Hepatocyte (in vitro differentiated cells): ENCODE results near the gene TK2. TPM values are rescaled to one million over a fixed set of nuclear protein-coding genes. Genes with fewer than 3 reads are reported as not detected.

Source experiments
- DNase-seq: peaks from one replicate; pipeline ENCODE4 v3.0.0-alpha.2; 2016; ENCODE audit warnings: low spot score
- H2AFZ ChIP-seq: fragments of 200-600 bp; sonication (generic); 2 replicates; pipeline ENCODE4 v1.6.0; 2016; ENCODE audit warnings: antibody characterized with exemption, mild to moderate bottlenecking
- H3K27ac ChIP-seq: fragments of 200-600 bp; sonication (generic); 2 replicates; pipeline ENCODE4 v1.5.1; 2016; ENCODE audit warnings: mild to moderate bottlenecking
- H3K27me3 ChIP-seq: fragments of 200-600 bp; sonication (generic); 2 replicates; pipeline ENCODE4 v1.6.1; 2016
- H3K36me3 ChIP-seq: fragments of 200-600 bp; sonication (generic); replicated peaks from 2 replicates; pipeline ENCODE4 v1.5.1; 2016; ENCODE audit warnings: low read depth; ENCODE audit not compliant: insufficient read depth
- H3K4me1 ChIP-seq: fragments of 200-600 bp; sonication (generic); 2 replicates; pipeline ENCODE4 v1.5.1; 2016; ENCODE audit warnings: mild to moderate bottlenecking, moderate library complexity; ENCODE audit not compliant: insufficient read depth
- H3K4me2 ChIP-seq: fragments of 200-600 bp; sonication (generic); 2 replicates; pipeline ENCODE4 v1.6.0; 2016
- H3K4me3 ChIP-seq: fragments of 200-600 bp; sonication (generic); 2 replicates; pipeline ENCODE4 v1.5.1; 2016; ENCODE audit warnings: mild to moderate bottlenecking
- H3K79me2 ChIP-seq: fragments of 200-600 bp; sonication (generic); 2 replicates; pipeline ENCODE4 v1.6.0; 2017; ENCODE audit warnings: mild to moderate bottlenecking
- H3K9me2 ChIP-seq: fragments of 200-600 bp; sonication (generic); replicated peaks from 2 replicates; pipeline ENCODE4 v1.6.0; 2017; ENCODE audit warnings: mild to moderate bottlenecking; ENCODE audit not compliant: insufficient read depth
- H3K9me3 ChIP-seq: fragments of 200-600 bp; sonication (generic); 2 replicates; pipeline ENCODE4 v1.5.1; 2016; ENCODE audit warnings: low read depth, mild to moderate bottlenecking
- H4K20me1 ChIP-seq: fragments of 200-600 bp; sonication (generic); 2 replicates; pipeline ENCODE4 v1.6.0; 2016; ENCODE audit warnings: mild to moderate bottlenecking; ENCODE audit not compliant: insufficient read depth, poor library complexity, severe bottlenecking
- EZH2 ChIP-seq: fragments of 200-600 bp; sonication (generic); IDR thresholded peaks from 2 replicates; pipeline ENCODE4 v1.6.1; 2016; ENCODE audit warnings: antibody characterized with exemption, mild to moderate bottlenecking, borderline replicate concordance
- EZH2phosphoT487 ChIP-seq: fragments of 200-600 bp; sonication (generic); IDR thresholded peaks from one replicate; pipeline ENCODE4 v1.6.1; 2018; ENCODE audit warnings: antibody characterized with exemption, mild to moderate bottlenecking, low read depth, moderate library complexity; ENCODE audit not compliant: unreplicated experiment, severe bottlenecking
- WGBS: methylation state at CpG from one replicate; pipeline ENCODE4 v1.1.6; 2016; ENCODE audit warnings: low lambda C conversion rate; ENCODE audit errors: missing lambda C conversion rate; 5-methylcytosine and 5-hydroxymethylcytosine counted together
- polyA plus RNA-seq: library from polyadenylated mRNA; unstranded; fragments of >200 nt; fragmentation: Nextera tagmentation; extraction: Ambion mirVana; gene quantifications from 2 replicates; pipeline ENCODE4 v1.2.1, GENCODE V29; 2016
- total RNA-seq: library from RNA; depleted of rRNA; stranded (reverse); fragments of >200 nt; gene quantifications from 2 replicates; pipeline ENCODE4 v1.2.3, GENCODE V29; 2014
- TF ChIP-seq, protein P1 (sequence below): fragments of 200-600 bp; sonication (generic); IDR thresholded peaks from 2 replicates; pipeline ENCODE4 v1.5.1; 2016; ENCODE audit warnings: antibody characterized with exemption, mild to moderate bottlenecking; ENCODE audit not compliant: poor library complexity

TK2 gene
- total and polyA plus RNA-seq, 2 experiments from 2014 or later, result 10.1 to 14.3 TPM

DNA sequence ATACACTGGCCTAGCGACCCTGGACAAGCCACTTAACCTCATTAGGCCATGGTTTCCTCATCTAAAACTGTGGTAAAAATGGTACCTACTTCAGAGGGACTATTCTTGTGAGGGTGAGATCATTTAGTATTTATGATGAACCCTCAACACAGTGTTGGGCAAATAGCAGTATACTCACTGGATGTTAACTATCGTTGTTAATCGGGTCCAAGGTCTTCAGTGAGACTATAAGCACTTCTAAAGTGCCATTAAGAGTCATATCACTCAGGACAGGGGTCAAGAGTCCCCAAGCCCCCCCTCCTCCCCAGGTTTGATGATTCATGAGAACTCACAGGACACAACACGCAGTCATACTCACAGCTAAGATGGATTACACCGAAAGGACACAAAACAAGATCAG, 11.0 kb downstream of the TK2 start:
- TF ChIP-seq EZH2 (no peak), EZH2phosphoT487 (no peak)
- TF ChIP-seq, protein P1, sequence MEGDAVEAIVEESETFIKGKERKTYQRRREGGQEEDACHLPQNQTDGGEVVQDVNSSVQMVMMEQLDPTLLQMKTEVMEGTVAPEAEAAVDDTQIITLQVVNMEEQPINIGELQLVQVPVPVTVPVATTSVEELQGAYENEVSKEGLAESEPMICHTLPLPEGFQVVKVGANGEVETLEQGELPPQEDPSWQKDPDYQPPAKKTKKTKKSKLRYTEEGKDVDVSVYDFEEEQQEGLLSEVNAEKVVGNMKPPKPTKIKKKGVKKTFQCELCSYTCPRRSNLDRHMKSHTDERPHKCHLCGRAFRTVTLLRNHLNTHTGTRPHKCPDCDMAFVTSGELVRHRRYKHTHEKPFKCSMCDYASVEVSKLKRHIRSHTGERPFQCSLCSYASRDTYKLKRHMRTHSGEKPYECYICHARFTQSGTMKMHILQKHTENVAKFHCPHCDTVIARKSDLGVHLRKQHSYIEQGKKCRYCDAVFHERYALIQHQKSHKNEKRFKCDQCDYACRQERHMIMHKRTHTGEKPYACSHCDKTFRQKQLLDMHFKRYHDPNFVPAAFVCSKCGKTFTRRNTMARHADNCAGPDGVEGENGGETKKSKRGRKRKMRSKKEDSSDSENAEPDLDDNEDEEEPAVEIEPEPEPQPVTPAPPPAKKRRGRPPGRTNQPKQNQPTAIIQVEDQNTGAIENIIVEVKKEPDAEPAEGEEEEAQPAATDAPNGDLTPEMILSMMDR, result no peak
- Histone ChIP-seq H3K27me3 (no peaks in the 10 kb centered on the region), H3K9me2 (no peaks in the 10 kb centered on the region), H2AFZ (no peak overlapping the region), H3K4me3 (no peak overlapping the region), H3K9me3 (no peaks in the 10 kb centered on the region), H3K79me2 (no peaks in the 10 kb centered on the region), H3K36me3 (no peaks in the 10 kb centered on the region), H3K4me2 (no peak overlapping the region), H3K27ac (peak overlapping the region; percentile 92), H4K20me1 (no peaks in the 10 kb centered on the region), H3K4me1 (no peaks in the 10 kb centered on the region)
- DNase-seq, result peak; percentile 71
- WGBS, result 71% methylated on average over 5 of the region's 5 CpGs

GRCh38 chr16:66537236-66537635, 12.7 kb downstream of the TK2 start:
- H2AFZ ChIP-seq, result no peak overlapping the region
- no peaks in the 10 kb centered on the region for H3K36me3 ChIP-seq
- WGBS, result 98% methylated on average over 2 of the region's 2 CpGs

GRCh38 chr16:66536525-66536924, 13.4 kb downstream of the TK2 start:
- Histone ChIP-seq H3K4me2 (no peak overlapping the region), H3K27ac (no peak overlapping the region), H3K27me3 (no peaks in the 10 kb centered on the region), H3K9me2 (no peaks in the 10 kb centered on the region), H2AFZ (no peak overlapping the region), H4K20me1 (no peaks in the 10 kb centered on the region), H3K4me3 (no peak overlapping the region), H3K79me2 (no peaks in the 10 kb centered on the region), H3K36me3 (no peaks in the 10 kb centered on the region), H3K4me1 (no peaks in the 10 kb centered on the region), H3K9me3 (no peaks in the 10 kb centered on the region)
- TF ChIP-seq, protein P1, result no peak
- TF ChIP-seq EZH2 (no peak), EZH2phosphoT487 (no peak)
- 94% methylated on average over 4 of the region's 4 CpGs for whole genome bisulfite sequencing
- no peak for DNase-seq

More at GRCh38 chr16:66537236-66537635, 12.7 kb downstream of the TK2 start:
- TF ChIP-seq EZH2, result no peak
- TF ChIP-seq, protein P1, result no peak
- no peak for TF ChIP-seq EZH2phosphoT487
- Histone ChIP-seq H4K20me1 (no peaks in the 10 kb centered on the region), H3K9me3 (no peaks in the 10 kb centered on the region), H3K27me3 (no peaks in the 10 kb centered on the region), H3K79me2 (no peaks in the 10 kb centered on the region), H3K4me1 (no peaks in the 10 kb centered on the region), H3K4me3 (no peak overlapping the region), H3K27ac (no peak overlapping the region), H3K9me2 (no peaks in the 10 kb centered on the region), H3K4me2 (no peak overlapping the region)
- no peak for DNase-seq

- Histone ChIP-seq H3K9me2 (no peaks in the 10 kb centered on the region), H3K4me3 (no peak overlapping the region), H3K27ac (no peak overlapping the region), H3K27me3 (no peaks in the 10 kb centered on the region), H2AFZ (no peak overlapping the region), H3K9me3 (no peaks in the 10 kb centered on the region), H3K4me2 (no peak overlapping the region), H4K20me1 (no peaks in the 10 kb centered on the region), H3K79me2 (no peaks in the 10 kb centered on the region), H3K4me1 (no peaks in the 10 kb centered on the region), H3K36me3 (no peaks in the 10 kb centered on the region)
- TF ChIP-seq EZH2, result no peak
- TF ChIP-seq, protein P1, result no peak
- TF ChIP-seq EZH2phosphoT487, result no peak
- 89% methylated on average over 1 of the region's 1 CpG for WGBS
- DNase-seq, result no peak
These were observed 15.5 kb downstream of the TK2 start for GRCh38 chr16:66534376-66534799.
